Fibroblast of skin of right biceps (primary cell): ENCODE data around the gene HELZ2.
"Not testable (repeated sequence)": the region's sequence is repeated elsewhere in the genome, so short reads cannot be mapped to it uniquely, and the experiment has no call there.

Experiments
- DNase-seq: peaks from one replicate; pipeline ENCODE4 v3.0.0-alpha.2; 2013

HELZ2 gene

GRCh38 chr20:63574156-63574828 lies at the start of gene HELZ2:
Gene HELZ2, minus strand, starts transcription at chr20:63574239. Its CDS starts 1,854 bp downstream, at chr20:63572385.
- DNase-seq, result peak; percentile 70

- DNase-seq, result no peak
These were observed 48.7 kb upstream of the HELZ2 start for GRCh38 chr20:63622732-63623131.

GRCh38 chr20:63622096-63622495 lies 48.1 kb upstream of the HELZ2 start:
- DNase-seq, result no peak

- DNase-seq, result no peak
These were observed 47.0 kb upstream of the HELZ2 start for GRCh38 chr20:63620991-63621390.

- DNase-seq, result no peak
These were observed 45.5 kb upstream of the HELZ2 start for GRCh38 chr20:63619505-63619904.

GRCh38 chr20:63619086-63619485 lies 45.0 kb upstream of the HELZ2 start:
- no peak for DNase-seq

- DNase-seq, result no peak
These were observed 44.4 kb upstream of the HELZ2 start for GRCh38 chr20:63618291-63618980.

GRCh38 chr20:63617876-63618265 lies 43.8 kb upstream of the HELZ2 start:
- no peak for DNase-seq

- DNase-seq, result no peak
These were observed 43.2 kb upstream of the HELZ2 start for GRCh38 chr20:63617092-63617875.

- DNase-seq, result not testable (repeated sequence)
These were observed 40.0 kb upstream of the HELZ2 start for GRCh38 chr20:63613863-63614594.

- no peak for DNase-seq
These were observed 38.4 kb upstream of the HELZ2 start for GRCh38 chr20:63612276-63612931.

- DNase-seq, result no peak
These were observed 37.6 kb upstream of the HELZ2 start for GRCh38 chr20:63611646-63612045.

GRCh38 chr20:63610581-63611435 lies 36.8 kb upstream of the HELZ2 start:
- DNase-seq, result no peak

GRCh38 chr20:63606686-63607085 lies 32.6 kb upstream of the HELZ2 start:
- no peak for DNase-seq

- DNase-seq, result no peak
These were observed 28.3 kb upstream of the HELZ2 start for GRCh38 chr20:63602321-63602720.

GRCh38 chr20:63601679-63602078 lies 27.6 kb upstream of the HELZ2 start:
- not testable (repeated sequence) for DNase-seq

GRCh38 chr20:63599396-63600050 lies 25.5 kb upstream of the HELZ2 start:
- DNase-seq, result no peak

- no peak for DNase-seq
These were observed 24.7 kb upstream of the HELZ2 start for GRCh38 chr20:63598479-63599395.

GRCh38 chr20:63597651-63598478 lies 23.8 kb upstream of the HELZ2 start:
- DNase-seq, result no peak
